T-cell (primary cell): ENCODE measurements around the gene LIPN. TPM values are rescaled to one million over a fixed set of nuclear protein-coding genes. Genes with fewer than 3 reads are reported as not detected.
A peak's percentile ranks its signal among the peaks of the same experiment; 100 is the strongest.

ENCODE experiments used
- ATAC-seq, 4 experiments: fragments of 200-7000 bp in 3 of 4; fragments of 150-1000 bp in 1 of 4; cut with Tn5 transposase; replicated peaks in 1 of 4; 1 replicate in 3 of 4; 2 replicates in 1 of 4; pipeline ENCODE4 v1.10.0; 2021; ENCODE audit warnings: moderate library complexity in 3 of 4, mild to moderate bottlenecking in 2 of 4, moderate number of reproducible peaks in 1 of 4
- CTCF ChIA-PET, 2 donors: fragments of 300-600 bp; sonication (Branson Sonifier 250); formaldehyde crosslinking; loops; one replicate each; lab custom pipeline; 2022; ENCODE audit warnings: antibody characterized with exemption in 2 of 2; lab: Charles Lee
- POLR2A ChIA-PET, 2 donors: fragments of 300-600 bp; sonication (Branson Sonifier 250); formaldehyde crosslinking; loops; one replicate each; lab custom pipeline; 2022; ENCODE audit warnings: antibody characterized with exemption in 2 of 2; lab: Charles Lee
- DNase-seq, 35 experiments: peaks; one replicate each; pipeline versions ENCODE4 v3.0.0 to v3.0.0-alpha.2; 2013 to 2023
- H3K27ac ChIP-seq: one replicate; pipeline ENCODE4 v1.5.1; 2013; ENCODE audit warnings: low read length
- H3K27me3 ChIP-seq, 2 experiments: replicated peaks in 1 of 2; 1 replicate in 1 of 2; 2 replicates in 1 of 2; pipeline versions ENCODE4 v1.6.1 to v1.7.0; 2013; ENCODE audit warnings: low read length in 1 of 2, mixed read lengths in 1 of 2; ENCODE audit not compliant: control insufficient read depth in 2 of 2, insufficient read depth in 2 of 2; ENCODE audit errors: extremely low read depth in 1 of 2
- H3K36me3 ChIP-seq, 2 donors: 1 replicate in 1 of 2; 2 replicates in 1 of 2; pipeline versions ENCODE4 v1.6.1 to v1.7.0; 2013; ENCODE audit warnings: low read length in 1 of 2; ENCODE audit not compliant: control insufficient read depth in 2 of 2, insufficient read depth in 1 of 2; ENCODE audit errors: extremely low read depth in 1 of 2
- H3K4me1 ChIP-seq, 2 experiments: 1 replicate in 1 of 2; 2 replicates in 1 of 2; pipeline versions ENCODE4 v1.6.1 to v1.7.0; 2013; ENCODE audit warnings: low read length in 2 of 2, mixed read lengths in 1 of 2; ENCODE audit not compliant: insufficient read depth in 2 of 2, control insufficient read depth in 1 of 2; ENCODE audit errors: extremely low read depth in 1 of 2
- H3K4me3 ChIP-seq, 2 donors: 1 replicate in 1 of 2; 2 replicates in 1 of 2; pipeline versions ENCODE4 v1.5.1 to v1.7.0; 2013; ENCODE audit warnings: mild to moderate bottlenecking in 2 of 2, low read length in 1 of 2, moderate library complexity in 1 of 2; ENCODE audit not compliant: control insufficient read depth in 1 of 2; ENCODE audit errors: extremely low read depth in 1 of 2
- H3K9me3 ChIP-seq: 2 replicates; pipeline ENCODE4 v1.7.0; 2013
- H3K27ac Mint-ChIP-seq, 2 donors: one replicate each; pipeline ENCODE4 v1.8.0; 2020 to 2021; ENCODE audit warnings: mild to moderate bottlenecking in 2 of 2, mixed read lengths in 2 of 2
- H3K27me3 Mint-ChIP-seq, 2 donors: one replicate each; pipeline ENCODE4 v1.8.0; 2021 to 2022; ENCODE audit warnings: mixed read lengths in 2 of 2
- H3K36me3 Mint-ChIP-seq: one replicate; pipeline ENCODE4 v1.8.0; 2021; ENCODE audit warnings: mixed read lengths
- H3K4me1 Mint-ChIP-seq, 3 donors: one replicate each; pipeline ENCODE4 v1.8.0; 2020 to 2022; ENCODE audit warnings: mixed read lengths in 3 of 3, mild to moderate bottlenecking in 1 of 3
- H3K4me3 Mint-ChIP-seq, 3 donors: one replicate each; pipeline ENCODE4 v1.8.0; 2020 to 2022; ENCODE audit warnings: mild to moderate bottlenecking in 3 of 3, mixed read lengths in 3 of 3, moderate library complexity in 3 of 3
- H3K9me3 Mint-ChIP-seq, 3 donors: one replicate each; pipeline ENCODE4 v1.8.0; 2020 to 2022; ENCODE audit warnings: mixed read lengths in 3 of 3
- WGBS: methylation state at CpG from one replicate; pipeline ENCODE4 v1.1.5; 2013; ENCODE audit warnings: missing lambda C conversion rate; ENCODE audit not compliant: insufficient coverage; 5-methylcytosine and 5-hydroxymethylcytosine counted together
- total RNA-seq, 35 experiments: library from RNA in 6 of 35; stranded (reverse) in 6 of 35; fragments of 120-200 nt in 1 of 35; gene quantifications; one replicate each; pipeline versions ENCODE4 v1.2.1 to v1.2.4 and lab custom pipeline; 2013 to 2026

The LIPN gene
- total RNA-seq, 5 donors from 2014 or later (not counting 1 experiment from before 2014, with no cell fraction given): not detected

- Histone ChIP-seq H3K4me1 (no peaks in the 10 kb centered on the region), H3K4me3 (no peak overlapping the region), H3K9me3 (no peaks in the 10 kb centered on the region), H3K27ac (no peak overlapping the region), H3K36me3 (no peaks in the 10 kb centered on the region), H3K27me3 (no peaks in the 10 kb centered on the region)
- H3K4me3 Mint-ChIP-seq: no peak overlapping the region
- no peaks in the 10 kb centered on the region for H3K9me3 Mint-ChIP-seq
- CTCF ChIA-PET: interaction anchor here in 1 of 2 donors (0.7 kb wide), 1 partner anchor 49 kb away, joined by 3 read pairs; no protein-coding TSS in a partner anchor
- ATAC-seq (no peak), DNase-seq (no peak)
- H3K27me3 Mint-ChIP-seq: no peaks in the 10 kb centered on the region
- H3K36me3 Mint-ChIP-seq: no peaks in the 10 kb centered on the region
- peaks cover 0 to 2% (median 1%) of the 10 kb centered on the region in 3 donors for H3K4me1 Mint-ChIP-seq
- WGBS: 91% methylated on average over 3 of the region's 5 CpGs
- no peak overlapping the region for H3K27ac Mint-ChIP-seq
- POLR2A ChIA-PET: no interaction called here
Observed at GRCh38 chr10:88787463-88787862, 27.6 kb downstream of the LIPN start.

DNA sequence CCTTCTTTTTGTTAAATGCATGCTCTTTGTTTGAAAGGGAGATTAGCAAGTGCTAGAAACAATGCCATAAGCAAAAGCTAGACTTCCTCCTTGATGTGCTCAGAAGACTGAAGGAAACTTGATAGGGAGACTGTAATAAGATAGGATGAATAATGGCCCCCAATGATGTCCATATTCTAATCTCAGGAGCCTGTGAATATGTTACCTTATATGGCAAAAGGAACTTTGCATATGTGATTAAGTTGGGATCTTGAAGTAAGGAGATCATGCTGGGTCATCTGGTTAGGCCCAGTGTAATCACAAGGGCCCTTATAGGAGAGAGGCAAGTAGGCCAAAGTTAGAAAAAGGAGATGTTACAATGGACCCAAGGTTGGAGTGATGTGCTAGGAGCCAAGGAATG, 29.1 kb downstream of the LIPN start:
- peaks cover 4 to 15% (median 14%) of the 10 kb centered on the region in 3 donors for H3K4me1 Mint-ChIP-seq
- H3K27ac ChIP-seq: no peak overlapping the region
- no peaks in the 10 kb centered on the region for H3K36me3 Mint-ChIP-seq
- H3K27me3 Mint-ChIP-seq: no peaks in the 10 kb centered on the region
- ChIA-PET CTCF (no interaction called here), POLR2A (no interaction called here)
- no peak overlapping the region for H3K4me3 ChIP-seq
- DNase-seq (no peak), ATAC-seq (no peak)
- no peaks in the 10 kb centered on the region for H3K27me3 ChIP-seq
- H3K9me3 Mint-ChIP-seq: no peaks in the 10 kb centered on the region
- H3K27ac Mint-ChIP-seq: no peak overlapping the region
- no peaks in the 10 kb centered on the region for H3K9me3 ChIP-seq
- H3K36me3 ChIP-seq: no peaks in the 10 kb centered on the region
- peaks cover under 1 to 2% of the 10 kb centered on the region in 2 experiments for H3K4me1 ChIP-seq
- H3K4me3 Mint-ChIP-seq: no peak overlapping the region

DNA sequence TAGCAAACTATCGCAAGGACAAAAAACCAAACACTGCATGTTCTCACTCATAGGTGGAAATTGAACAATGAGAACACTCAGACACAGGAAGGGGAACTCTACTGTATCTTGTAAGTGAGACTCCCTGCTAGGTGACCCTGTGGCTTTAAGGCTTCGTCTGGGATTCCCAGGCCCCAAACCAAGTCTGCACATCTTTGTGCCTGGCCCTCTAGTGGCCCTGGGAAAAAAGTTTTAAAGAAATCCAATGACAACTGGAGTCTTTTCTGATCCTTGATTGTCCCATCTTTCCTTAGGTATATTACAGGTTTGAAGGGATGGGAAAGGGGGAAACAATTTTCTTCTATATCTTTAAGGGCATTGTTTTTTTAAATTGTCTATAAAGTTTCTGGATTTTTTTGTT, 32.1 kb downstream of the LIPN start:
- ATAC-seq: no peak
- Mint-ChIP-seq H3K36me3 (no peaks in the 10 kb centered on the region), H3K4me3 (no peak overlapping the region), H3K27me3 (no peaks in the 10 kb centered on the region), H3K27ac (no peak overlapping the region), H3K9me3 (no peaks in the 10 kb centered on the region), H3K4me1 (peaks cover 7 to 19% (median 19%) of the 10 kb centered on the region in 3 donors)
- H3K27me3 ChIP-seq: no peaks in the 10 kb centered on the region
- H3K4me3 ChIP-seq: no peak overlapping the region
- ChIA-PET CTCF (no interaction called here), POLR2A (no interaction called here)
- no CpG with 5 or more reads among the region's 2 CpGs for WGBS
- H3K9me3 ChIP-seq: no peaks in the 10 kb centered on the region
- H3K27ac ChIP-seq: no peak overlapping the region
- peaks cover 2 to 3% of the 10 kb centered on the region in 2 experiments for H3K4me1 ChIP-seq
- no peaks in the 10 kb centered on the region for H3K36me3 ChIP-seq
- peak in 1 of 35 experiments; percentile 10 for DNase-seq

- no peak overlapping the region for H3K4me3 ChIP-seq
- POLR2A ChIA-PET: no interaction called here
- ATAC-seq (peak in 1 of 4 experiments; percentile 19), DNase-seq (peak in 4 of 35 experiments; percentile 3 to 29 (median 6))
- Mint-ChIP-seq H3K9me3 (no peaks in the 10 kb centered on the region), H3K4me3 (no peak overlapping the region), H3K27ac (no peak overlapping the region), H3K27me3 (no peaks in the 10 kb centered on the region), H3K36me3 (no peaks in the 10 kb centered on the region), H3K4me1 (peaks cover 7 to 19% (median 19%) of the 10 kb centered on the region in 3 donors)
- no peaks in the 10 kb centered on the region for H3K9me3 ChIP-seq
- H3K27me3 ChIP-seq: no peaks in the 10 kb centered on the region
- H3K4me1 ChIP-seq: peaks cover 2 to 3% of the 10 kb centered on the region in 2 experiments
- no peaks in the 10 kb centered on the region for H3K36me3 ChIP-seq
- H3K27ac ChIP-seq: no peak overlapping the region
- CTCF ChIA-PET: no interaction called here
- 100% methylated on average over 2 of the region's 4 CpGs for WGBS
Observed at GRCh38 chr10:88792661-88793060, 32.8 kb downstream of the LIPN start.

DNA sequence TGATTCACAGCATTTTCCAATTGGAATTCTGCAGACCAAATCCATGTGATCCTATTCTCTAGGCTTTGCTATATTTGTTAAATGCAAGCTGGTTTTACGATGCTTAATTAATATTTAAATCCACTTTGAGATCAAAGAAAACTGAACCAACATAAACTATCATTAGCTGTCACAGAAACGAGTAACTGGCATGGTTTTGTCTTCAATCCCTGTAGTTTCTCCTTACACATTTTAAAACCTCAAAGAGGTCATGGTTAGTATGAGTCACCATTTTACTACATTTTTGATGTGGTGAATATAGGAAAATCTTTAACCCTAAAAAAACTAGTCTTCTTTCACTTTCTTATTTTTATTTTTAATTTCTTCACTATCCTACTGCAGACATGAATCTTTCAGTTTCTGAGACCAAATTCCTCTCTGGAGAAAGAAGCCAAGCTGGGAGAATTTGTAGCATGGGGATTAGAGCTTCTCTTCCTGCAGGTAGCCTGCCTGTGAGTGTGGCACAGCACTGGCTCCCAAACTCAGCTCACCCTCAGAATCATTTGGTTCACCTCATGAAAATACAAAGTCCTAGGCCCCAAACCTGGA, 34.0 kb downstream of the LIPN start:
- Mint-ChIP-seq H3K36me3 (no peaks in the 10 kb centered on the region), H3K4me3 (no peak overlapping the region), H3K27me3 (no peaks in the 10 kb centered on the region), H3K9me3 (no peaks in the 10 kb centered on the region), H3K4me1 (peaks cover 7 to 19% (median 19%) of the 10 kb centered on the region in 3 donors), H3K27ac (no peak overlapping the region)
- peaks cover 2 to 3% of the 10 kb centered on the region in 2 experiments for H3K4me1 ChIP-seq
- peak in 1 of 35 experiments; percentile 34 for DNase-seq
- no peak overlapping the region for H3K4me3 ChIP-seq
- no peaks in the 10 kb centered on the region for H3K9me3 ChIP-seq
- no peaks in the 10 kb centered on the region for H3K27me3 ChIP-seq
- ChIA-PET POLR2A (no interaction called here), CTCF (no interaction called here)
- no peak overlapping the region for H3K27ac ChIP-seq
- ATAC-seq: peak; percentile 31 to 66 (median 54)
- H3K36me3 ChIP-seq: no peaks in the 10 kb centered on the region
- WGBS: no CpG with 5 or more reads among the region's 2 CpGs

DNA sequence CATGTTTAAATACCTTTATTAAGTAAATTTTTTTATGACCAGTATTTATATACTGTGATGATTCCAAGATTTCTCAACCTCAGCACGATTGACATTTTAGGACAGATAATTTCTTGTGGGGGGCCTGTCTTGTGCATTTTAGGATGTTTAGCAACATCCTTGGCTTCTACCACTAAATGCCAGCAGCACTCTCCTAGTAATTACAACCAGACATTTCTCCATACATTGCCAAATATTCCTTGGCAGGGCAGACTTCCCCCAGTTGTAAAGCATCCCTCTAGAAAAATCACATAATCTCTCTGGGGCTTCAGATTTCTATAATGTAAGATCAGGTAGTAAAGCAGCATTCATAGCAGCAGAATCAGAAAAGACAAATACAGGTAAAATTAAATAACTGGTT, 34.9 kb downstream of the LIPN start:
- no peaks in the 10 kb centered on the region for H3K9me3 Mint-ChIP-seq
- no peaks in the 10 kb centered on the region for H3K36me3 Mint-ChIP-seq
- ChIA-PET CTCF (no interaction called here), POLR2A (no interaction called here)
- no peaks in the 10 kb centered on the region for H3K36me3 ChIP-seq
- no peaks in the 10 kb centered on the region for H3K9me3 ChIP-seq
- H3K27me3 ChIP-seq: no peaks in the 10 kb centered on the region
- peaks cover 7 to 19% (median 19%) of the 10 kb centered on the region in 3 donors for H3K4me1 Mint-ChIP-seq
- peaks cover 2 to 3% of the 10 kb centered on the region in 2 experiments for H3K4me1 ChIP-seq
- H3K27ac ChIP-seq: no peak overlapping the region
- no peak overlapping the region for H3K27ac Mint-ChIP-seq
- ATAC-seq (no peak), DNase-seq (no peak)
- no peaks in the 10 kb centered on the region for H3K27me3 Mint-ChIP-seq
- no peak overlapping the region for H3K4me3 ChIP-seq
- no CpG with 5 or more reads among the region's 1 CpG for WGBS
- H3K4me3 Mint-ChIP-seq: no peak overlapping the region
